WTC11 (cell line): ENCODE results near the gene MARVELD1.

ENCODE experiments used
- CBFB ChIP-seq: sonication (generic); formaldehyde crosslinking; IDR thresholded peaks from 2 replicates; pipeline ENCODE4 v1.8.1; 2022; ENCODE audit warnings: mild to moderate bottlenecking, low read depth, missing genetic modification reagents
- ESRRA ChIP-seq: sonication (generic); formaldehyde crosslinking; IDR thresholded peaks from 2 replicates; pipeline ENCODE4 v1.8.1; 2022; ENCODE audit warnings: mild to moderate bottlenecking, missing genetic modification reagents, borderline replicate concordance
- FOXP1 ChIP-seq: sonication (generic); formaldehyde crosslinking; IDR thresholded peaks from 2 replicates; pipeline ENCODE4 v1.8.0; 2022; ENCODE audit warnings: missing genetic modification reagents, mild to moderate bottlenecking, moderate library complexity, borderline replicate concordance
- JUN ChIP-seq: sonication (generic); formaldehyde crosslinking; IDR thresholded peaks from 2 replicates; pipeline ENCODE4 v1.8.0; 2023; ENCODE audit warnings: mild to moderate bottlenecking, missing genetic modification reagents
- MXD4 ChIP-seq: fragments of 250-450 bp; sonication (Bioruptor Pico); IDR thresholded peaks from 2 replicates; pipeline ENCODE4 v1.8.0; 2021; ENCODE audit warnings: mild to moderate bottlenecking, moderate library complexity, borderline replicate concordance
- NFE2L1 ChIP-seq: sonication (generic); formaldehyde crosslinking; IDR thresholded peaks from 2 replicates; pipeline ENCODE4 v1.8.1; 2023; ENCODE audit warnings: missing genetic modification reagents
- NR2C2 ChIP-seq: sonication (generic); formaldehyde crosslinking; IDR thresholded peaks from 2 replicates; pipeline ENCODE4 v1.8.0; 2022; ENCODE audit warnings: mild to moderate bottlenecking, missing genetic modification reagents
- TEAD4 ChIP-seq: sonication (generic); formaldehyde crosslinking; IDR thresholded peaks from 2 replicates; pipeline ENCODE4 v1.8.0; 2022; ENCODE audit warnings: mild to moderate bottlenecking, missing genetic modification reagents
- TF ChIP-seq, protein P1 (sequence below): fragments of 200-600 bp; IDR thresholded peaks from 2 replicates; pipeline ENCODE4 v1.8.0; 2022; ENCODE audit warnings: antibody characterized with exemption

GRCh38 chr10:97664282-97664850, 49.2 kb upstream of the MARVELD1 start:
- TF ChIP-seq, protein P1, sequence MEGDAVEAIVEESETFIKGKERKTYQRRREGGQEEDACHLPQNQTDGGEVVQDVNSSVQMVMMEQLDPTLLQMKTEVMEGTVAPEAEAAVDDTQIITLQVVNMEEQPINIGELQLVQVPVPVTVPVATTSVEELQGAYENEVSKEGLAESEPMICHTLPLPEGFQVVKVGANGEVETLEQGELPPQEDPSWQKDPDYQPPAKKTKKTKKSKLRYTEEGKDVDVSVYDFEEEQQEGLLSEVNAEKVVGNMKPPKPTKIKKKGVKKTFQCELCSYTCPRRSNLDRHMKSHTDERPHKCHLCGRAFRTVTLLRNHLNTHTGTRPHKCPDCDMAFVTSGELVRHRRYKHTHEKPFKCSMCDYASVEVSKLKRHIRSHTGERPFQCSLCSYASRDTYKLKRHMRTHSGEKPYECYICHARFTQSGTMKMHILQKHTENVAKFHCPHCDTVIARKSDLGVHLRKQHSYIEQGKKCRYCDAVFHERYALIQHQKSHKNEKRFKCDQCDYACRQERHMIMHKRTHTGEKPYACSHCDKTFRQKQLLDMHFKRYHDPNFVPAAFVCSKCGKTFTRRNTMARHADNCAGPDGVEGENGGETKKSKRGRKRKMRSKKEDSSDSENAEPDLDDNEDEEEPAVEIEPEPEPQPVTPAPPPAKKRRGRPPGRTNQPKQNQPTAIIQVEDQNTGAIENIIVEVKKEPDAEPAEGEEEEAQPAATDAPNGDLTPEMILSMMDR: no peak
- TF ChIP-seq ESRRA (CRISPR knock-in tag) (no peak), FOXP1 (no peak), CBFB (no peak), MXD4 (no peak), NR2C2 (CRISPR knock-in tag) (no peak), NFE2L1 (CRISPR knock-in tag) (no peak), JUN (no peak), TEAD4 (CRISPR knock-in tag) (no peak)
